ENCODE measurements around the gene RAPGEF3.

GRCh38 chr12:47750229-47750798, 8.4 kb downstream of the RAPGEF3 start:
- no peak for TF ChIP-seq CTCF (IDR thresholded peaks at IDR 0.05)
- no peak for TF ChIP-seq POLR2A (IDR thresholded peaks at IDR 0.05)
